GM08714 (cell line): ENCODE measurements around the gene DMAP1.

Experiments
- H3K4me3 ChIP-seq: fragments of 200-500 bp; sonication (Bioruptor generic); 2 replicates; pipeline ENCODE4 v1.5.1; 2014; ENCODE audit warnings: mild to moderate bottlenecking, low read length, inconsistent platforms
- ZNF274 ChIP-seq: IDR thresholded peaks from 2 replicates; pipeline ENCODE4 v1.6.1; 2012; ENCODE audit warnings: mild to moderate bottlenecking, low read depth, low read length

DMAP1 gene

DNA sequence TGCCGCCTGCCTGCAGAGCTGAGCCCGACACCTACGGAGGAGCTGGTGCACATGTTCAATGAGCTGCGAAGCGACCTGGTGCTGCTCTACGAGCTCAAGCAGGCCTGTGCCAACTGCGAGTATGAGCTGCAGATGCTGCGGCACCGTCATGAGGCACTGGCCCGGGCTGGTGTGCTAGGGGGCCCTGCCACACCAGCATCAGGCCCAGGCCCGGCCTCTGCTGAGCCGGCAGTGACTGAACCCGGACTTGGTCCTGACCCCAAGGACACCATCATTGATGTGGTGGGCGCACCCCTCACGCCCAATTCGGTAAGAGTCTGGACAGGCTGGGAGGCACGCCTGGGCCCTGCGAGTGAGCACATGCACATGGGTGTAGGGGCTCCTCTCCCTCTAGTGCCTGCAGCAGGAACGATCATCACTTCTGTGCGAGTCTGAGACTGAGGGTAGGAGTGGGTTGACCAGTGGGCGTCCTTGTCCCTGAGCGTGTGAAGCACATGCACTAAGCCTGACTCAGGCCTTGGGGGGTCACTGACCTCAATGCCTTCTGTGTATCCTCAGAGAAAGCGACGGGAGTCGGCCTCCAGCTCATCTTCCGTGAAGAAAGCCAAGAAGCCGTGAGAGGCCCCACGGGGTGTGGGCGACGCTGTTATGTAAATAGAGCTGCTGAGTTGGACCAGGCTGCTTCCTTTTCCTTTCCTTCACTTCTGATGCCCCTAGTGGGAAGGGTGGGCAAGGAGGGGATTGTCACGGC lies 6.9 kb downstream of the DMAP1 start:
- no peak overlapping the region for H3K4me3 ChIP-seq
- no peak for TF ChIP-seq ZNF274

- TF ChIP-seq ZNF274: no peak
- H3K4me3 ChIP-seq: no peak overlapping the region
Measured at GRCh38 chr1:44220755-44221154, 7.5 kb downstream of the DMAP1 start.

DNA sequence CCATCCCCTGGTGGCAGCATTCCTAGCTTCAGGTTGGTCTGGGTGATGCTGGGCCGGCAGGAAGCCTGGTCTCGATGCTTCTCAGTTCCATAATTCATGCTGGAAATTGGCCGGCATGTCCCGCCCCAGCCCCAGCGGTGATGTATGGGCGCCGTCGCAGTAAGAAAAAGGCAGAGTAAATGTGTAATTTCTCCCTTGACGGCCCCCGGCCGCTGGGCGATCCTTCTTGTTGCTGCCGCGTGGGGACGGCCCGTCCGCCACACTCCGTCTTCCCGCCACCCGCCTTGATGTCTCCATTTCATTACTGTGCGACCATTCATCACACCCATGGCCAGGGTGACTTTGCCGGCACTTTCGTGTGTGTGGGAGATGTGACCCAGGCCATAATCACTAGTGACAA lies 8.5 kb downstream of the DMAP1 start:
- no peak overlapping the region for H3K4me3 ChIP-seq
- TF ChIP-seq ZNF274: no peak

- H3K4me3 ChIP-seq: no peak overlapping the region
- TF ChIP-seq ZNF274: no peak
Measured at GRCh38 chr1:44222397-44223186, 9.3 kb downstream of the DMAP1 start.

DNA sequence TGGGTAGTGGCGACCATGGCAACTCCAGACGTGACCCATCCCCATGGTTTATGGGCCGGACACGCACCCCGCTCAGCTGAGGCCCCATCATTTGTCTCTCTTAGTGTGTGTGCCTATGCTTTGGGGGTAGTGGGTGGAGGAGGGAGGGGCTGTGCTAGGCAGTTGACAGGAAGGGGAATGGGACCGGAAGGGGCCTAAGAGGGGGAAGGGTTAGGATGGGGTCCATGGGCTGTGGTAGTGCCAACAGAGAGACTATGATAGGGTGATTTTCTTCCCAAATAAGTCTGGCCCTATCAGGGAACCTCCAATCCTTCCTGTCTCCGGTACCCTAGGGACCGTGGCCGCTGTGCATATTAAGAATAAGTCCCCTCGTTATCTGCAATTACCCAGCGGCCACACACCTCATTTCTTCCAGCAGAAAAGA lies 9.9 kb downstream of the DMAP1 start:
- H3K4me3 ChIP-seq: no peak overlapping the region
- TF ChIP-seq ZNF274: no peak

DNA sequence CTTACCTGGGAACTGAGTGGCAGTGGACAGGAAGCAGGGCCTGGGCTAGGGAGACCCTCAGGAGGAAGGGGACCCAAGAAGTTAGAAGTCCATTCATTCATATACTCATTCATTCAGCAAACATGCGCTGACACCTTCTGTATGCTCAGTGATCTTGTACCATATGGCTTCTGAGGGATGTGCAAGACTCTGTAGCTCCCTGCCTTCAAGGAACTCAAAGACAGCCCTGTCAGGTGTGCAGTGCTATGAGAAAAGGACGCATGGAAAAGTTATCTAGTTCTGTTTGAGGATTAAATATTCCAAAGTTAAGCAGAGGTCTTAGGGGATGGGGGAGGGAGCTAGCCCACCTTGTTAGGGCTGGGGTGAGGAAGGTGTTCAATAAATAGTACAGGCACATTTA lies 12.5 kb downstream of the DMAP1 start:
- no peak overlapping the region for H3K4me3 ChIP-seq
- TF ChIP-seq ZNF274: no peak

DNA sequence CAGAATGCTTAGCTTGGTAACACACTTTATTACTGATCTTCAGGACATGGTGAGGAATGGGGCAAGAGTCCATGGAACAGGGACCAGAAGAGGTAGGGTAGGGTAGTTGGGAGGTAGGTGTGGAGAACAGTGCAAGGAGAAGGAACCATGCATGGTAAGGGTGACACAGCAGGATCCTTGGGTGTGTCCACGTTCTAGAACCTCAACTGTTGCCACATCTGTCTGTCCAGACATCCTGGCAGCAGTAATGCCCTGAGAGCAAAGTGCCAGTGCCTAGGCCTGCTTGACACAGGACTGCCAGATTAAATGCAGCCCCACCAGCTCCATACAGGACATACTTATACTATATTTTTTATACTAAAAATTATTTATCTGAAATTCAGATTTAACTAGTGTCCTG lies 13.9 kb downstream of the DMAP1 start:
- TF ChIP-seq ZNF274: no peak

DNA sequence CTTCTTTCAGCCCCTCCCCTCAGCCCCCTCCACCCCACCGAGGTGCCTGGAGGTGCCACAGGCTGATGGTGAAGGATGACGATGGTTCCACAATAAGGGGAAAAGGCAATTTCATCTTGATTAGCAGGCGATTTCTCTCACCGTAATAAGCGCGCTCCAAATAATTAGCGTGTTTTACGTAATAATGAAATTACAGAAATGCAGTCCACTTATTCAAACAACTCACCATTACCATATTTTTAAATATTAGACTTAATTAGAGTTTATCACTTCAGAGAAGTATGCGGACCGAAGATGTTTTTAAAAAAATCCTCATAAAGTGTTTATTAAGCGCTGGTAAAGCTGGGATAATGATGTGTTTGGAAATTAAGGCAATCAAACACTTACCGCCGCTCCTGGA lies 14.9 kb downstream of the DMAP1 start:
- no peak overlapping the region for H3K4me3 ChIP-seq
- no peak for TF ChIP-seq ZNF274

More for the DNA sequence above, 13.9 kb downstream of the DMAP1 start:
- H3K4me3 ChIP-seq: no peak overlapping the region

DNA sequence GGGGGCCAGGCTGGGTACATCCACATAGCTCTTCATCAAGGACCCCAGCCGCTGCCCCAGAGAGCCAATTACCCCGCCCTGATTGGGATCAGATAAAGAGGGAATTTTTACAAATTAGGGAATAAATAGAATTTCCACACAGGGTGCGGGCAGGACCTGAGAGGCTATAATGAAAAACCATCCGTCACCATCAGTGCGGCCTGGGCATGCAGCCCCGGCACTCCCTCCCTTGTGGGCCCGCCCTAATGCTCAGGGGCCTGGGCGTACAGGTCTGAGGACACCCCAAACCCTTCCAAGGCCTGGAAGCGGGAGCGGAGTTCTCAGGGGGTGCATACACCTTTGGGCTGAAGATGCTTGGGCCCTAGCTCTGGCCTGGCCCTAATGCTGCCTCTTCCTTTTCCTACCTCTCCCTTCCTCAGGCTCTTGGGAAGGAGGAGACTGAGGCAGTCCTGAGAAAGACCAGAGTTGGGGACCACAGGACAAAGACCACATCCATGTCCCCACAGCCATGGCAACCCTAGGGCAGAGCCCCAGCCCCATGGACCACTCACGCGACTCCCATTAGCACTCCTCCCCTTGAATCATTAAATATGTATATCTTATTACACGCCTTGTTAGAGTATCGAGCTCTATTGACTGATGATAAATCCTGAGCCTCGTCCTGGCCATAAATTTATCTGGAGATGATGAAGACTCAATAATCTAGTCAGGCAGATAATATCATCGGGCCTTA lies 16.3 kb downstream of the DMAP1 start:
- no peak overlapping the region for H3K4me3 ChIP-seq
- TF ChIP-seq ZNF274: no peak

- TF ChIP-seq ZNF274: no peak
- no peak overlapping the region for H3K4me3 ChIP-seq
Measured at GRCh38 chr1:44230796-44231195, 17.5 kb downstream of the DMAP1 start.

DNA sequence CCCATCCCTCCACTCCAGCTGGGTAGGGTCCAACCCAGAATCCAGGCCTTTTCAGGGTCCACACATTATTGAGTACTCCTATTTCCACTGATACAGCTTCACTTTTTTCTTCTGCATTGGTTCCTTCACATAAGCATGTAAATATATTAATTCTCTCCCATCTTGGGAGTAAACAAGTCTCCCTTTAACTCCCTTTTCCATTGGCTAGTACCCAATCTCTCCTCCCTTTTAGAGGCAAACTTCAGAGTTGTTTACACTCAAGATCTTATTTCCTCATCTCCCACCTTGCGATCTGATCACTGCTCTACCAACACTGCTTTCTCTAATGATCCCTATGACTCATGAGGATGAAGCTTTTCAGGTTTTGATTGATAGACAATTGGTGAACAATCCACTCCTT lies 20.3 kb downstream of the DMAP1 start:
- TF ChIP-seq ZNF274: no peak
- no peak overlapping the region for H3K4me3 ChIP-seq

DNA sequence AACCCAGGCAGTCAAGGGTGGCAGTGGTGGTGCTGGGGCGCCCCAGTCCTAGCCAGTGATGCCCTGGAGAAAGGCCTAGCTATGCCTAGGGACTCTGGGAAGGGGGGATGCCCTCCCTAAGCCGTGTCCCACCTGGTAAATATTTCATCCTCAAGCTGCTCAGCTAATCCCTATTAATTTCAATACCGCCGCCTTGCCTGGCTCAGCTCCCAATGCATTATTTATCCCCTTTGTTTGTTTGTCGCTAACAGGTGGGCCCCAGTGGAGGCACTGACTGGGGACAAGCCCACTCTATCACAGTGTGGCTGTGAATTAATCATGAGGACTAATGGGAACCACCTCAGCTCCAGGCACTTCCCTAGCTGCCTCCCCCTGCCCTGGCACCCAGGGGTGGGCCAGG lies 22.5 kb downstream of the DMAP1 start:
- TF ChIP-seq ZNF274: no peak
- H3K4me3 ChIP-seq: no peak overlapping the region

DNA sequence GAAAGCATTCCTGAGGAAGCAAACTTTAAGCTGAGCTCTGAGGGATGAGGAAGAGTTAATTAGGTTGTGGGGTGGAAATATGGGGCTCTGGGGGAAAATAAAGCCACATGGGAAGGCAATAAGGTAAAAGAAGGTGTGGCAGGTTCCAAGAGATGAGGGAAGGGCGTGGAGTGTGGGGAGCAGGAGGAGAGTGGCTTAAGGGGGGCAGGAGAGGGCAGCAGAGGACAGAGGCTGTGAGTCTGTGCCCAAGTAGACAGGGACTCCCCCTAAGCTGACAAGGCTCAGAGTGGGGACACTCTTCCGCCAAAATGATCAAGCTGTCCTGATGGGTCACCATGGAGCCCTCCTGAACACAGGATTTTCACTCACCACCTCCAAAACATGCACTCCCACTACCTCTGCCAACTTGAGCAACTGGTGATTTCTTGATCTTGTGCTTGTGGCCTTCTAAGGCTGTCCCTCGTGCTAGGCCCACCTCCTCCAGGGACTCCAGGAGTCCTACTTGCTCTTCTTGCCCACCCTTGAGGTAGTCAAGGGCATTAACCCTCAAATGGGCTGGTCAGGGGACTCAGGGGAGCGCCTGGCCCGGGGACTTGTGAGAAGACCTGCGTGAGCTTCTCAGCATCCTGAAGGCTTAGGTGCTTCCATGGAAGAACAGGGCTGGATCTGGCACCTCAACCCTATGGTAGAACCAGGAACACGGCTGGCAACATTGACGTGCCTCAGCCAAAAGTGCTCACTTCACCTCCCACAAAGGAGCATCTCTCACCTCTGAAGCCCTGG lies 23.4 kb downstream of the DMAP1 start:
- no peak for TF ChIP-seq ZNF274
- H3K4me3 ChIP-seq: no peak overlapping the region

DNA sequence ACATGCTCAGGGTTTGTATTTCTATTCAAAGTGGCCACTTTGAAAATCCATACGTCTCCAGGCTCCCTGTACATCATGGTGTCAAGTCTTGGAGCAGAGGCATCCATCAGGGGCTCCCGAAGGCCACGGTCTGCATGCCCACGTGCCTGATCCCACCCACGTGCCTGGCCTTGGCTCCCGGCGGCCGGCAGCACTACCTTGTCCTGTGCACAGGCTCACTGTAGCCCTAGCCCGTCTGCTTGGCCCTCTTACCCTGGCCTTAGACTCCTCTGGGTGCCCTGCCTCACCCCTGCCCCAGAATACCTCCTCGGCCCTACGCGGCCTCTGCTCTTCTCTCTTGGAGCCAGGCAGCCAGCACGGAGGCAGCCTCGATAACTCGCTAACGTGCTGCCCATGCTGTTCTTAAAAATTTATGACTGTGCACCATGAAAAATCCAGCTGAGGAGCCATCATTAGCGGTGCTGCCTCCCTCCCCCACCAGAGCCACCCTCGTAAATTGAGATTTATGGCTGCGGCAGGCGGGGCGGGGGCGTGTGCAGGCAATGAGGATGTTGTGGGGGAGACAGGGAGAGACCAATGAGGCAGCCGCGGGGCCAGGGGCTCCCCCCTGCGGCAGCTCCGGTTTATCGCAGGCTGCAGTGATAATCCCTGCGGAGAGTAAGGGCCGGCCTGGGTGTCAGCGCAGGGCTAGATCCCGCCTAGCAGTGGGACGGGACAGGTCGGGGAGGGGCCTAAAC lies 24.6 kb downstream of the DMAP1 start:
- TF ChIP-seq ZNF274: no peak
- no peak overlapping the region for H3K4me3 ChIP-seq
